ENCODE measurements around the gene GTSE1.

Gene GTSE1

DNA sequence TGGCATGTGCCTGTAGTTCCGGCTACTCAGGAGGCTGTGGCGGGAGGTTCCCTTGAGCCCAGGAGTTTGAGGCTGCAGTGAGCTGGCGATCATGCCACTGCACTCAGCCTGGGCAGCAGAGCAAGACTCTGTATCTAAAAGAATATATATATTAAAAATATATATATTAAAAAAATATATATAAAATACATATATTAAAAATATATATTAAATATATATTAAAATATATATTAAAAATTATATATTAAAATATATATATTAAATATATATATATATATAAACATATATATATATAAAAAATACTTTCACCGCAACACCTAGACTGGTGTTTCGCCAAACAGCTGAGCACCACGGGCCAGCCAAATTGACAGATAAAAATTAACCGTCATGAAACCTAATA is 20.1 kb upstream of the GTSE1 start:
- Histone ChIP-seq H3K4me3 (no peak overlapping the region), H3K27me3 (no peaks in the 10 kb centered on the region), H3K36me3 (peaks cover 90 to 97% (median 95%) of the 10 kb centered on the region in 3 donors), H3K4me1 (no peaks in the 10 kb centered on the region), H3K27ac (no peak overlapping the region), H3K9me3 (no peaks in the 10 kb centered on the region)
- TF ChIP-seq CTCF (IDR thresholded peaks at IDR 0.05) = no peak
- DNase-seq = peak in 1 of 2 donors; percentile 10
- intact Hi-C loops (cut with DNase I; ENCODE audit: low total_unique reads) = loop anchor here (10.0 kb wide), 1 partner anchor 62 kb away; no protein-coding TSS in a partner anchor

GRCh38 chr22:46278656-46279645 is 17.7 kb upstream of the GTSE1 start:
- H3K36me3 ChIP-seq = peaks cover 90 to 97% (median 93%) of the 10 kb centered on the region in 3 donors
- H3K4me3 ChIP-seq = no peak overlapping the region
- peak in 1 of 2 donors; percentile 51 for DNase-seq
- TF ChIP-seq CTCF (IDR thresholded peaks at IDR 0.05) = no peak
- no peaks in the 10 kb centered on the region for H3K4me1 ChIP-seq
- H3K27ac ChIP-seq = no peak overlapping the region
- intact Hi-C loops (cut with DNase I; ENCODE audit: low total_unique reads) = loop anchor here (10.0 kb wide), 1 partner anchor 64 kb away; no protein-coding TSS in a partner anchor
- H3K9me3 ChIP-seq = no peaks in the 10 kb centered on the region
- H3K27me3 ChIP-seq = no peaks in the 10 kb centered on the region

DNA sequence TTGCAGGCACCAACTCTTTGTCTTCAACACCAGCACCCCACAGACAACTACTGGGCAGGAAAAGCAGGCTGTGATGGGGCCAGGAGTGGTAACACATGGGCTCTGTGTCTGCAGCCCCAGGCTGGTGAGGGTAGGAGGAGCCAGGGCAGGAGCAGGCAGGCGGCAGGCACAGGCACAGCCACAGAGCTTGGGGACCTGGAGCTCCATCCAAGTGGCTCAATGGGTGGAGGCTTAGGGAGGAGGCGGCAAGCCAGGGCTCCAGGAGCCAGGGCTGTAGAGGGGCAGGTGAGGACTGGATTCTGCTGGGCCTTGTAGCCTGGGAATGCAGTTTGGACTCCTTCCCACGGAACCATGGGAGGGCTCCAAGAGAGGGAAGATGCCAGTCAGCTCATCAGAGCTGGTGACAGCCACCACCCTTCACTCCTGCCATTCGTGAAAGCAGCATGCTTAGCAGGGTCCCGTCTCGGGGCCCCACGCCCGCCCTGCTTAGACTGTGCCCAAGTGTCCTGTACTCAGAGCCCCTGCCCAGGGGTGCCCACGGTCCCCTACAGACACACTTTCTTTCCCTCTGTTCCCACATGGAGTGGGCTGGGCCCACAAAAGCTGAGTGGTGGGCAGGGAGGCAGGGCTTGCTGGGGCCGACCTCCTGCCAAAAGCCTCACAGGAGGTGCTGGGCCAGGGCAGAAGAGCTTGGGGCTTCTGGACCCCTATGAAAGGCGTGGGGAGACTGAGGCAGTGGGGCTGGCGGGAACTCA is 16.4 kb upstream of the GTSE1 start:
- peak in 1 of 2 donors; percentile 54 for DNase-seq
- H3K4me1 ChIP-seq = no peaks in the 10 kb centered on the region
- no peak for TF ChIP-seq CTCF (IDR thresholded peaks at IDR 0.05)
- no peaks in the 10 kb centered on the region for H3K27me3 ChIP-seq
- H3K4me3 ChIP-seq = no peak overlapping the region
- no peaks in the 10 kb centered on the region for H3K9me3 ChIP-seq
- peaks cover 89 to 97% (median 92%) of the 10 kb centered on the region in 3 donors for H3K36me3 ChIP-seq
- no peak overlapping the region for H3K27ac ChIP-seq
- intact Hi-C loops (cut with DNase I; ENCODE audit: low total_unique reads) = no loop called here

- H3K27ac ChIP-seq = no peak overlapping the region
- H3K4me3 ChIP-seq = no peak overlapping the region
- H3K4me1 ChIP-seq = no peaks in the 10 kb centered on the region
- H3K27me3 ChIP-seq = no peaks in the 10 kb centered on the region
- H3K9me3 ChIP-seq = no peaks in the 10 kb centered on the region
- peaks cover 84 to 97% (median 86%) of the 10 kb centered on the region in 3 donors for H3K36me3 ChIP-seq
- intact Hi-C loops (cut with DNase I; ENCODE audit: low total_unique reads) = no loop called here
- TF ChIP-seq CTCF (IDR thresholded peaks at IDR 0.05) = no peak
- DNase-seq = peak in 1 of 2 donors; percentile 62
These were observed 15.6 kb upstream of the GTSE1 start for GRCh38 chr22:46280999-46281623.

All from tibial artery (tissue), 4 donors.